GM19043 (cell line): Measurements from ENCODE around the gene SEC24B.
A peak's percentile ranks its signal among the peaks of the same experiment; 100 is the strongest.
"Not testable (repeated sequence)": the region's sequence is repeated elsewhere in the genome, so short reads cannot be mapped to it uniquely, and the experiment has no call there.

Experiments used
- ATAC-seq: cut with Tn5 transposase; IDR thresholded peaks from one replicate; pipeline ENCODE4 v1.9.1; 2021; ENCODE audit warnings: low read depth; ENCODE audit not compliant: unreplicated experiment

Gene SEC24B

DNA sequence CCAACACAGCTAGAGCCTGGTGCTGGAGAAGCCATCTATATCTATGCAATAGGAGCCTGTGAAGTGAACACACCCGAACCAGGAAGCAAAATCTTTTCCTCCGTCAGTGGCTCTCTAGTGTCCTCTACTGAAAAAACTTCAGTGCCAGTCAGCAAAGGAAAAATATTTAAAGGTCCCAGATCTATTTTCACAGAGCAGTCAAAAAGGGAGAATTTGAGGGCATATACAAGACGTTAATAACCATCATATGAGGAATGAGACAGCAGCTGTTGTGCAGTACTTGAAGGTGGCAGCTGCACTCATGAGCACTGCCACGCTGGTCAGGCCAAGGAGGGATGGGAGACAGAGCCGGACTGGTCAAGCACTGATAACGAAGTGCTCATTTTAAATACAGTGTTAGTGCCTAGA lies 140.8 kb downstream of the SEC24B start:
- no peak for ATAC-seq

- no peak for ATAC-seq
These were observed 141.6 kb downstream of the SEC24B start for GRCh38 chr4:109574931-109575804.

- no peak for ATAC-seq
These were observed 142.8 kb downstream of the SEC24B start for GRCh38 chr4:109576462-109576861.

DNA sequence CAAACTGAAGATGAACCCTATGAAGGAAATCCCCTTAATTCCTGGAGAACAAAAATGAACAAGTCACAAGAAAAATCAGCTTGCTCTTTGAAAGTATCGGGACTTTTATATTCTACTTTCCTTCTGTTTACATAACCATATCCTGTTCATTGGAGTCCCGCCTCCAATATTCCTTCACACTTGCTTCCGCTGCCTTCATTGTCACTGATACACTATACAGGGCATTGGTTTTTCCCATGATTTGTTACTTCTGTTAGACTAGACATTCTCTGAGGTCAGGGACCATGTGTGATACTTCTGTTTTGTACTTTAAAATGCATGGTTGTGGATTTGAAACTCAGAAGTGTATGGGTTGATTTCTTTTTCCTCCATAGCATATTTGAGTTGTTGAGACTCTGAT lies 145.2 kb downstream of the SEC24B start:
- ATAC-seq, result no peak

DNA sequence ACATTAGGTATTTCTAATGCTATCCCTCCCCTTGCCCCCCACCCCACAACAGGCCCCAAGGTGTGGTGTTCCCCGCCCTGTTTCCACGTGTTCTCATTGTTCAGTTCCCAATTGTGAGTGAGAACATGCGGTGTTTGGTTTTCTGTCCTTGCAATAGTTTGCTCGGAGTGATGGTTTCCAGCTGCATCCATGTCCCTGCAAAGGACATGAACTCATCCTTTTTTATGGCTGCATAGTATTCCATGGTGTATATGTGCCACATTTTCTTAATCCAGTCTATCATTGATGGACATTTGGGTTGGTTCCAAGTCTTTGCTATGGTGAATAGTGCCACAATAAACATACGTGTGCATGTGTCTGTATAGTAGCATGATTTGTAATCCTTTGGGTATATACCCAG lies 146.4 kb downstream of the SEC24B start:
- not testable (repeated sequence) for ATAC-seq

DNA sequence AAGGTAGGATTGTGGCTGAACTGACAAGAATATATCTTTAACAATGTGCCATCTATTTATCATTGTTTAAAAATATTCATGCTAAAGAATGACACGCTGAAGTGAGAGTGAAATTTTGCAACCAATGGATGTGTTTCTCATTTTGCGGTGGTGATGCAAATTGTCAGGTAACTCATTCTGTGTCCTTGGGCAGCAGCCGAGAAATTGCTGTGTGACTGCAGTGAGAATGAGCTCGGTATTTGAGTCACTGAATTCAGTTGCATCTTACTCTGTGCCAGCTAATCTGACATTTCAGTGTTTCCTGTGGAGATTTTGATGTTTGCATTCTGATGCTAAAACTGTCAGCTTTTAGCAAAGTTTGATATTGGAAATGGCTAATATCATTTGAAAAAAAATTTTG lies 154.6 kb downstream of the SEC24B start:
- peak; percentile 90 for ATAC-seq

GRCh38 chr4:109589119-109589518 lies 155.5 kb downstream of the SEC24B start:
- no peak for ATAC-seq

- no peak for ATAC-seq
These were observed 156.0 kb downstream of the SEC24B start for GRCh38 chr4:109589605-109590004.
